KBM-7 (cell line): ENCODE data around the gene PTGR3.

ENCODE experiments used
- DNase-seq: peaks from one replicate; pipeline ENCODE4 v3.0.0-alpha.2; 2015
- in situ Hi-C: fragments of 300-500 bp; cut with MboI; formaldehyde crosslinking; loops from 2 replicates; pipeline ENCODE4 v1.14.3; 2020; ENCODE audit warnings: low sequenced_read_pairs, low pct_unique_long_range_greater_than_20kb, mixed read lengths

The PTGR3 gene

GRCh38 chr18:75238786-75239185 is 29.8 kb upstream of the PTGR3 start:
- DNase-seq = no peak
- in situ Hi-C loops = no loop called here

DNA sequence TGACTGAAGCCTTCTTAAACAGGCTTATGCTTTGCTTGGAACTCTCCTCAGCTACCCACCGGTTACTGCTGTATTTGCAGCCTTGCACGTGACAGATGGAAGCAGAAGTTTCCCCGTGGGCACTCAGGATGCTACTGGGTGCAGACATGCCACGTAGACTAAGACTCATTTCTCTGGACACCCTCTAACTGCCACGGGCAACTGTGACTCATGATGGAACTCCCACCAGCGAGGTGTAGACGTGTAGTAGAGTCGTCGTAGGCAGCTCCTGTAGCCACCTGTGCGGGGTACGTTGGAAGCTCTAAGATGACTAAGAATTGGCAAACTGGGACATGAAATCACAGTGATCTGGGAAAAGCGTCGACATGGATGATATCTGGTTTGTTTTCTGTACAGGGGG is 29.2 kb upstream of the PTGR3 start:
- no peak for DNase-seq
- in situ Hi-C loops = no loop called here

DNA sequence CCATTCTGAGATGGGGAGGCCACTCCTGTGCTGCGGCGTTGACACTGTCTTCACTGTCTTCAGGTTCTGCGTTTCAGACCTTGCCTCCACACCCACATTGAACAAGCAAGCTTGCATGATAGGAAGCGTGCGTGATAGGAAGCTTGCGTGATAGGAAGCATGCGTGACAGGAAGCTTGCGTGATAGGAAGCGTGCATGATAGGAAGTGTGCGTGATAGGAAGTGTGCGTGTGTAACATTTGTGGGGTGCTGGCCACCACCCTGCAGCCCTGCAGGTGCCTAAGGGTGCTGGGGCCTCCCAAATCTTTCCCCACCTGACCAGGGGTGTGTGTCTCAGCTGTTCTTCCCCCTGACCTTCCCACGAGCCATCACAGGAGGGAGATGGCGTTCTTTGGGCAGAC is 27.0 kb upstream of the PTGR3 start:
- in situ Hi-C loops = no loop called here

DNA sequence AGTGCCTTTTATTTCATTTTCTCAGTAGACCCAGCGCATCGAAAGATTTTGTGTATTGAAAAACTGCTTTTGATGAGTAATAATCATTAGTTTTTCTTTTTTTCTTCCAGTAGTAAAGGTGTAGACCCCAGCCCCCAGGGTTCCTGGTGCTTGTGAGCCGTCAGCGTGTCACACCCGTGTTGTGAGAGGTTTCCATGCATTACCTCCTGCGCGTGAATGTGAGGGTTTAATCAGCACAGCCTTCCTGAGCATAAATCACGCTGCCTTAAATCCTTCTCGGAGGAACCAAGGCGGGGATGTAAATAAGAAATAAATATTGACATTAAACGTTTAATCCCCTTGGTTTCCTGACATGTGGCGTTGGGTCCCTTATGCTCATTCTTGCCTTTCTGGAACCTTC is 26.0 kb upstream of the PTGR3 start:
- in situ Hi-C loops = no loop called here
- no peak for DNase-seq

More for the DNA sequence above, 27.0 kb upstream of the PTGR3 start:
- DNase-seq = no peak

GRCh38 chr18:75231053-75231406 is 22.1 kb upstream of the PTGR3 start:
- in situ Hi-C loops = no loop called here
- DNase-seq = no peak

GRCh38 chr18:75230163-75231052 is 21.5 kb upstream of the PTGR3 start:
- in situ Hi-C loops = no loop called here
- DNase-seq = peak; percentile 31

DNA sequence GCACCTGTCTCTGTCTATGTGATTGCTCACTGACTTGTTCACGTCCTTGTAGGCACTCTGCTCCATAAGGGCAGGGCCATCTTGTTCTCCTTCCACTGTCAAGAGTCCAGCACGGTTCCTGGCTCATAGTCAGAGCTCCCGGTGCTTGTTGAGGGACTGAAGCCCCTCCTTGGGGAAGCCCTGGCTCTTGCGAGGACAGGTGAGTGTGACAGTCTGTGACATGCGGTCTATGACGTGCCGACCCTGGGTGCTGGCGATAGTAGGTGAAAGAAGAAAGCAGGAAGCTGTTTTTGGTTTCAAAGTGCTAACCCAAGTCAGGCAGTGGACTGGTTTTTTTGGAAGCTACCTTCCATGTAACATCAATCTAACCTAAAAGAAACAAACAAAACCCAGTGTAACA is 20.5 kb upstream of the PTGR3 start:
- in situ Hi-C loops = no loop called here
- no peak for DNase-seq

DNA sequence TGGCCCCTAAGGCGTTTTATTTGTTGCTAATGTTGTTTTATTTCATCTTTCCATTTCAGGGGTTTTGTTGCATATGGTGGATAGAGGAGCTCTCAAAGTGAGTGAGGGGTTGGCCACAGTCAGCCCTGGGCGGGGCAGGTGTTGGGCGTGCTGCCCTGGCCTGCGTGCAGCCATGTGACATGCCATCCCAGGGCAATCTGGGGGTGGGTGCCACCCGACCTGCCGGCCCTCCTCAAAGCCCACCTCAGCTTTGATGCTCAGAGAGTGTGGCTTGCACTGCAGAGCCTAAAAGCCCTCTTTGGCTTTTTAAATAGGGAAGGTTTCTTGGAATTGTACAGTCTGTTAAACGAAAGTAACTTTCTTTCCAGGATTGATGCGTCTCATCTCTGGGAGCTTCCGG is 20.0 kb upstream of the PTGR3 start:
- no peak for DNase-seq
- in situ Hi-C loops = no loop called here

GRCh38 chr18:75227535-75228296 is 18.8 kb upstream of the PTGR3 start:
- in situ Hi-C loops = no loop called here
- DNase-seq = no peak

- in situ Hi-C loops = no loop called here
- DNase-seq = no peak
Observed at GRCh38 chr18:75226956-75227316, 18.0 kb upstream of the PTGR3 start.

- in situ Hi-C loops = no loop called here
Observed at GRCh38 chr18:75226286-75226955, 17.5 kb upstream of the PTGR3 start.

DNA sequence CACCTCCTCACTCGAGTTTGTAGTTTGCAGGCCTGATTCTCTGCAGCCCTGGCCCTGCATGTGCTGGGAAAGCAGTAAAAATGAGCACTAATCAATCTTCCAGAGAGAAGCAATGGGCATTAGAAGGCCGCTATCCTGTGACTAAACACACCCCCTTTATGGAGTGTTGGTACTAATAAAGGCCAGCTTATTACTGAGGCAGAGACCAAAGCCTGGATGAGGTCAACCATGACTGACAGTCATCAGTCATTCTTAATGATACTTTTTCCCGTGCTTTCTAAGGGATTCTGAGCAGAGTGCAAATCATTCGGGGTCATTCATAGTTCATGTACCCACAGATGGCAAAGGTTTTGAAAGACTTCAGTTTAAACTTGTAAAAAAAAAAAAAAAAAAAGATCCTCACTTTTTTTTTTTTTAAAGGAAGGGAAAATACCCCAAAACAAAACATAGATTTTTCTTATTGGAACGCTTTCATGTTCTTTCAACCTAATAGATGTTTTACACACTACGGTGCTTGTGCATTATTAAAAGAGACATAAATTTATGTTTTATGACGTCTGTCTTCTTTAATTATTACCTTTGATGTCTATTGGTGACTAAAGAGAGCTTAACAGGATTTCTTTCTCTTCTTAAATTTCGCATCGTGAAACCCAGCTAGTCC is 14.9 kb upstream of the PTGR3 start:
- in situ Hi-C loops = no loop called here
- no peak for DNase-seq

More at GRCh38 chr18:75226286-75226955, 17.5 kb upstream of the PTGR3 start:
- DNase-seq = no peak

DNA sequence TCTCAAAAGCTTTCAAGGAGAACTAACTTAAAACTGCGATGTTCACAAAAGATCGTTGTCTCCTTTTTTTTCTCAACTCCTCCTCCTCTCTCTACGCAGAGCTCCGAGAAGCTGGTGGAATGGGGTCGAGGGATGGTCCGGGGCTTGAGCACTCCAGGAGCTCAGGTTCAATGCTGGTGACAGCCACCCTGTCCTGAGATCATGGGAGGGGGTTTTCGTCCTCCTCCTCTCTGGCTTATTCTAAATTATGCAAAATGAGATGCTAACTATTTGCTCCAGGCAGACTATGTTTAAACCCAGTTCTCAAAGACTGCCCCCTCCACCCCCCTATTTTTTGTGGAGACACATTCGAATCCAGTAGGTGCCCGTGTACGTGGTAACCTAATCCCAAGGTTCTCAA is 13.5 kb upstream of the PTGR3 start:
- in situ Hi-C loops = no loop called here

GRCh38 chr18:75221897-75222296 is 13.0 kb upstream of the PTGR3 start:
- in situ Hi-C loops = no loop called here
- DNase-seq = no peak

More for the DNA sequence above, 13.5 kb upstream of the PTGR3 start:
- DNase-seq = no peak

GRCh38 chr18:75221397-75221796 is 12.5 kb upstream of the PTGR3 start:
- no peak for DNase-seq
- in situ Hi-C loops = no loop called here

DNA sequence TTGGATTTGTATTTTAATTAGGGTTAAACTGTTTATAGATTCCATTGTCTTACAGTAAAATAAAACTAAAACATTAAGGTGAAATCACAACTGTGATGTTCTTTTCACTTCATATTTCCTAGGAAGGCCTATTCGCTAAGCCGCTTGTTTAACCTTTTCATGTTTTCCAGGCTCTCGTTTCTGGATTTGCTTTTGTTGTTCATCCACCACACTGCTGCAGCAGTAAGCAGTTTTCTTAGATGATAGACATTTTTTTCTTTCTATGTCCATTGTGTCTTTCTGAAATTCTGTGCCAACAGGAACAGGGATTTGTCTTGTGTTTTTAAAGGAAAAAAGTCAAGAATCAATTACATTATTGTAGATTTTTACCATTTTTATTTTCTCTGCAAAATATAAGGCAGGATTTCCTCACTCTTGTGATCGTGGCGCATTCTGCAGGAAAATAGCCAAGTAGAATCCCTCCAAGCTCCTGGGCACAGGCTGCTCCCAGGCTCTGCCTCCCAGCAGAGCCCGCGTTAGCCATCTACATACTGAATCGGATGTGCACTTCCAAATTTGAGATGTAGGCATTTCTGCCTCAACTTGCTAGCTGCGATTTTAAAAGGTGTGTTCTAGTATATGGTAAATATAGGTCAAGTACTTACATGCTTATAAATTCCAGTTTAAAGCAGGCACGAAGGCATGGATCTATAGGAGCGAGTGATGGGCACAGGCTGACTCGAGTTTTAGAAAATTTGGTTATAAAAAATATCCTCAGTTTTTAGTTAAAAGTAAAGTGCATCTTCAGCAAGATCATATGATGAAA is 11.8 kb upstream of the PTGR3 start:
- in situ Hi-C loops = no loop called here
- no peak for DNase-seq

DNA sequence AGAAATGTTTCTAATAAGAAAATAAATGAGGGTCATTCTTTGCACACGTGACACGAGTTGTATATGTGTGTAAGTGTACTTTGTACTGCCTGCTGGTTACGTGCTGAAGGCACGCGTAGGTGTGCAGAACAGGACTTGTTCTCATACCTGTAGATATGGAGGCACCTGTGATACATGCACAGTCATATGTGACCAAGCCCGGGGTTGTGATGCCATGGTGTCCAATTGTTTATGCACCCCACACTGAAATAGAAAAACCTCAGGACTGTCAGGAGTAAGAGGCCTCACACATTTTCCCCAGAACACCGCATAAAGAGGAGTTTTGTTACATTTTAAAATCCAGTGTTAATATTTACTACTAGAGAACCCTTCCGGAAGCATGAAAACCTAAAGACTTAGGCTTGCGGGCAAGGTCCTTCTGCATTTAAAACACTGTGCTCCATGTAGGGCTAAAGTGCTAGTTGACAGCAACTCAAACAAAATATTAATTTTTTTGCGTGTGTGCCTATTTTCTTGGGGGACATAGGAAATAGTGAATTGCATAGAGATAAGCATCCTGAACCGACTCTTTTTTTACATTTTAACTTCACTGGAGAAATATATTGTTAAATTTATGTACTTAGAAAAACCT is 10.9 kb upstream of the PTGR3 start:
- no peak for DNase-seq
- in situ Hi-C loops = no loop called here
